Sigmoid colon (tissue), 7 donors: Measurements from ENCODE around the gene KCNJ5. TPM values are rescaled to one million over a fixed set of nuclear protein-coding genes. Genes with fewer than 3 reads are reported as not detected.

Experiments used
- DNase-seq: peaks from one replicate; pipeline ENCODE4 v3.0.0-alpha.2; 2019
- H3K27ac ChIP-seq, 4 donors: fragments of 200-600 bp; sonication (generic); one replicate each; pipeline ENCODE4 v1.5.1; 2016 to 2019; ENCODE audit warnings: mild to moderate bottlenecking in 1 of 4
- H3K27me3 ChIP-seq, 3 donors: fragments of 200-600 bp; sonication (generic); one replicate each; pipeline ENCODE4 v1.5.1; 2019; ENCODE audit warnings: mild to moderate bottlenecking in 1 of 3
- H3K36me3 ChIP-seq, 4 donors: fragments of 200-600 bp; sonication (generic); one replicate each; pipeline ENCODE4 v1.5.1; 2016 to 2019
- H3K4me1 ChIP-seq, 4 donors: fragments of 200-600 bp; sonication (generic); one replicate each; pipeline ENCODE4 v1.5.1; 2017 to 2019
- H3K4me3 ChIP-seq, 4 donors: fragments of 200-600 bp; sonication (generic); one replicate each; pipeline ENCODE4 v1.5.1; 2017 to 2019; ENCODE audit warnings: mild to moderate bottlenecking in 2 of 4, moderate library complexity in 1 of 4
- H3K9me3 ChIP-seq, 4 donors: fragments of 200-600 bp in 3 of 4; sonication (generic) in 3 of 4; one replicate each; pipeline versions ENCODE4 v1.5.1 to v1.6.1; 2013 to 2019
- CTCF ChIP-seq, 4 experiments: fragments of 450-650 bp in 3 of 4; fragments of 200-600 bp in 1 of 4; IDR thresholded peaks; one replicate each; pipeline ENCODE4 v1.5.1; 2016 to 2019; ENCODE audit warnings: antibody characterized with exemption in 4 of 4, mild to moderate bottlenecking in 3 of 4, moderate library complexity in 2 of 4
- EP300 ChIP-seq, 4 donors: sonication (generic); formaldehyde crosslinking; IDR thresholded peaks; one replicate each; pipeline ENCODE4 v1.6.1; 2017; ENCODE audit warnings: antibody characterized with exemption in 4 of 4
- POLR2A ChIP-seq, 2 donors: fragments of 450-650 bp; IDR thresholded peaks; one replicate each; pipeline ENCODE4 v1.6.1; 2016; ENCODE audit warnings: antibody characterized with exemption in 2 of 2, mild to moderate bottlenecking in 2 of 2, moderate library complexity in 2 of 2
- POLR2AphosphoS5 ChIP-seq, 4 donors: sonication (generic); formaldehyde crosslinking; IDR thresholded peaks; one replicate each; pipeline ENCODE4 v1.6.1; 2017; ENCODE audit warnings: antibody characterized with exemption in 4 of 4
- WGBS, 2 donors: extraction: QIAGEN DNeasy Blood & Tissue Kit; methylation state at CpG; one replicate each; pipeline ENCODE4 v1.1.7; 2013; 5-methylcytosine and 5-hydroxymethylcytosine counted together
- intact Hi-C: fragments of 100-400 bp; cut with DNase I; formaldehyde crosslinking; loops from one replicate; pipeline ENCODE4 v1.15.1; 2023
- polyA plus RNA-seq, 3 donors: library from polyadenylated mRNA; stranded (reverse); fragments of 200-250 nt; gene quantifications; one replicate each; pipeline ENCODE4 v1.2.3, GENCODE V29; 2013
- total RNA-seq, 4 donors: library from RNA; depleted of rRNA; stranded (reverse); fragments of >200 nt; gene quantifications; one replicate each; pipeline ENCODE4 v1.1.0, GENCODE V29; 2016
- donor health status: healthy with polysubstance abuse.
- donor health status: Bipolar disorder and iron deficiency.
- donor health status: healthy.

Gene KCNJ5
- total and polyA plus RNA-seq, 7 donors, result 0.58 to 4.7 (median 2.0) TPM; not detected in 1

- Histone ChIP-seq H3K27ac (no peak overlapping the region), H3K4me1 (peaks cover 0 to 13% (median 5%) of the 10 kb centered on the region in 4 donors), H3K27me3 (no peaks in the 10 kb centered on the region), H3K9me3 (no peaks in the 10 kb centered on the region), H3K4me3 (no peak overlapping the region), H3K36me3 (no peaks in the 10 kb centered on the region)
- 67 to 70% methylated on average over 4 of the region's 4 CpGs for WGBS, 2 donors
- intact Hi-C loops, result no loop called here
- TF ChIP-seq POLR2AphosphoS5 (IDR thresholded peaks at IDR 0.05) (no peak), CTCF (IDR thresholded peaks at IDR 0.05) (no peak)
- DNase-seq, result no peak
Observed at GRCh38 chr11:128900468-128900867, 9.3 kb downstream of the KCNJ5 start.

GRCh38 chr11:128901653-128902514 is 10.7 kb downstream of the KCNJ5 start:
- H3K36me3 ChIP-seq, result no peaks in the 10 kb centered on the region
- H3K4me1 ChIP-seq, result peaks cover 0 to 22% (median 15%) of the 10 kb centered on the region in 4 donors
- H3K27ac ChIP-seq, result no peak overlapping the region
- H3K4me3 ChIP-seq, result no peak overlapping the region
- no peak for DNase-seq
- intact Hi-C loops, result no loop called here
- peaks cover 0 to 6% (median 0%) of the 10 kb centered on the region in 3 donors for H3K27me3 ChIP-seq
- WGBS, 2 donors, result 82 to 93% methylated on average over 29 of the region's 29 CpGs
- no peak for TF ChIP-seq POLR2AphosphoS5 (IDR thresholded peaks at IDR 0.05)
- no peak for TF ChIP-seq CTCF (IDR thresholded peaks at IDR 0.05)
- no peak for TF ChIP-seq EP300 (IDR thresholded peaks at IDR 0.05)
- H3K9me3 ChIP-seq, result no peaks in the 10 kb centered on the region

- no peak for DNase-seq
- H3K27me3 ChIP-seq, result peaks cover 0 to 12% (median 0%) of the 10 kb centered on the region in 3 donors
- TF ChIP-seq EP300 (IDR thresholded peaks at IDR 0.05) (no peak), POLR2A (IDR thresholded peaks at IDR 0.05) (no peak), POLR2AphosphoS5 (IDR thresholded peaks at IDR 0.05) (no peak), CTCF (IDR thresholded peaks at IDR 0.05) (no peak)
- 92 to 93% methylated on average over 10 of the region's 10 CpGs for WGBS, 2 donors
- no peaks in the 10 kb centered on the region for H3K9me3 ChIP-seq
- no peak overlapping the region for H3K27ac ChIP-seq
- intact Hi-C loops, result no loop called here
- H3K36me3 ChIP-seq, result no peaks in the 10 kb centered on the region
- no peak overlapping the region for H3K4me3 ChIP-seq
- H3K4me1 ChIP-seq, result peaks cover 0 to 22% (median 15%) of the 10 kb centered on the region in 4 donors
Observed at GRCh38 chr11:128902515-128903066, 11.4 kb downstream of the KCNJ5 start.

GRCh38 chr11:128903248-128904061 is 12.3 kb downstream of the KCNJ5 start:
- intact Hi-C loops, result no loop called here
- peaks cover 0 to 17% (median 0%) of the 10 kb centered on the region in 3 donors for H3K27me3 ChIP-seq
- TF ChIP-seq EP300 (IDR thresholded peaks at IDR 0.05) (no peak), POLR2AphosphoS5 (IDR thresholded peaks at IDR 0.05) (peak in 1 of 4 donors; percentile 14)
- 65 to 84% methylated on average over 17 of the region's 17 CpGs for WGBS, 2 donors
- no peaks in the 10 kb centered on the region for H3K9me3 ChIP-seq
- peaks cover 0 to 22% (median 15%) of the 10 kb centered on the region in 4 donors for H3K4me1 ChIP-seq
- H3K27ac ChIP-seq, result peak overlapping the region in 1 of 4 donors; percentile 23
- no peak for DNase-seq
- H3K36me3 ChIP-seq, result no peaks in the 10 kb centered on the region
- no peak overlapping the region for H3K4me3 ChIP-seq

GRCh38 chr11:128904303-128904655 is 13.1 kb downstream of the KCNJ5 start:
- DNase-seq, result no peak
- Histone ChIP-seq H3K36me3 (no peaks in the 10 kb centered on the region), H3K9me3 (no peaks in the 10 kb centered on the region), H3K27ac (peak overlapping the region in 1 of 4 donors; percentile 23), H3K4me1 (peaks cover 0 to 22% (median 19%) of the 10 kb centered on the region in 4 donors), H3K4me3 (no peak overlapping the region), H3K27me3 (peaks cover 0 to 25% (median 0%) of the 10 kb centered on the region in 3 donors)
- WGBS, 2 donors, result 83 to 85% methylated on average over 14 of the region's 14 CpGs
- intact Hi-C loops, result no loop called here
- TF ChIP-seq POLR2A (IDR thresholded peaks at IDR 0.05), result no peak
- TF ChIP-seq POLR2AphosphoS5 (IDR thresholded peaks at IDR 0.05), result no peak
- no peak for TF ChIP-seq CTCF (IDR thresholded peaks at IDR 0.05)
- no peak for TF ChIP-seq EP300 (IDR thresholded peaks at IDR 0.05)
